ENCODE data around the gene KIF2A. TPM values are rescaled to one million over a fixed set of nuclear protein-coding genes. Genes with fewer than 3 reads are reported as not detected.

KIF2A gene
- total RNA-seq, 2 donors from 2014 or later, result 32.3 to 40.2 TPM

- no peak for DNase-seq (ENCODE audit: low spot score)
- intact Hi-C loops (cut with DNase I), result no loop called here
Measured at GRCh38 chr5:62322484-62322883, 16.5 kb downstream of the KIF2A start.

GRCh38 chr5:62326302-62326701 lies 20.3 kb downstream of the KIF2A start:
- intact Hi-C loops (cut with DNase I), result no loop called here
- DNase-seq (ENCODE audit: low spot score), result no peak

GRCh38 chr5:62326702-62327101 lies 20.7 kb downstream of the KIF2A start:
- intact Hi-C loops (cut with DNase I), result no loop called here
- no peak for DNase-seq (ENCODE audit: low spot score)

GRCh38 chr5:62327138-62328053 lies 21.4 kb downstream of the KIF2A start:
- intact Hi-C loops (cut with DNase I), result no loop called here
- no peak for DNase-seq (ENCODE audit: low spot score)

GRCh38 chr5:62328772-62329491 lies 22.9 kb downstream of the KIF2A start:
- no peak for DNase-seq (ENCODE audit: low spot score)
- intact Hi-C loops (cut with DNase I), result no loop called here

GRCh38 chr5:62330302-62330701 lies 24.3 kb downstream of the KIF2A start:
- no peak for DNase-seq (ENCODE audit: low spot score)
- intact Hi-C loops (cut with DNase I), result no loop called here

- intact Hi-C loops (cut with DNase I), result no loop called here
- no peak for DNase-seq (ENCODE audit: low spot score)
Measured at GRCh38 chr5:62331921-62332320, 25.9 kb downstream of the KIF2A start.

- intact Hi-C loops (cut with DNase I), result no loop called here
- DNase-seq (ENCODE audit: low spot score), result no peak
Measured at GRCh38 chr5:62333250-62333794, 27.3 kb downstream of the KIF2A start.

GRCh38 chr5:62334082-62334481 lies 28.1 kb downstream of the KIF2A start:
- intact Hi-C loops (cut with DNase I), result no loop called here
- DNase-seq (ENCODE audit: low spot score), result no peak

GRCh38 chr5:62340392-62340791 lies 34.4 kb downstream of the KIF2A start:
- DNase-seq (ENCODE audit: low spot score), result no peak
- intact Hi-C loops (cut with DNase I), result no loop called here

GRCh38 chr5:62340979-62341378 lies 35.0 kb downstream of the KIF2A start:
- intact Hi-C loops (cut with DNase I), result no loop called here
- DNase-seq (ENCODE audit: low spot score), result no peak

- DNase-seq (ENCODE audit: low spot score), result no peak
- intact Hi-C loops (cut with DNase I), result no loop called here
Measured at GRCh38 chr5:62341783-62342475, 35.9 kb downstream of the KIF2A start.

GRCh38 chr5:62342476-62342837 lies 36.5 kb downstream of the KIF2A start:
- DNase-seq (ENCODE audit: low spot score), result no peak
- intact Hi-C loops (cut with DNase I), result no loop called here

- intact Hi-C loops (cut with DNase I), result no loop called here
Measured at GRCh38 chr5:62343428-62343827, 37.4 kb downstream of the KIF2A start.

GRCh38 chr5:62346748-62347147 lies 40.7 kb downstream of the KIF2A start:
- no peak for DNase-seq (ENCODE audit: low spot score)
- intact Hi-C loops (cut with DNase I), result loop anchor here in 1 of 2 donors (5.0 kb wide), 1 partner anchor 124 kb away; no protein-coding TSS in a partner anchor

More at GRCh38 chr5:62343428-62343827, 37.4 kb downstream of the KIF2A start:
- no peak for DNase-seq (ENCODE audit: low spot score)

GRCh38 chr5:62347928-62348327 lies 41.9 kb downstream of the KIF2A start:
- intact Hi-C loops (cut with DNase I), result loop anchor here in 1 of 2 donors (5.0 kb wide), 1 partner anchor 126 kb away; no protein-coding TSS in a partner anchor
- DNase-seq (ENCODE audit: low spot score), result no peak

- no peak for DNase-seq (ENCODE audit: low spot score)
- intact Hi-C loops (cut with DNase I), result loop anchor here in 1 of 2 donors (5.0 kb wide), 1 partner anchor 127 kb away; no protein-coding TSS in a partner anchor
Measured at GRCh38 chr5:62348723-62349481, 42.9 kb downstream of the KIF2A start.

GRCh38 chr5:62354028-62354874 lies 48.2 kb downstream of the KIF2A start:
- no peak for DNase-seq (ENCODE audit: low spot score)
- intact Hi-C loops (cut with DNase I), result loop anchor here in 1 of 2 donors (10.0 kb wide), 1 partner anchor 129 kb away; no protein-coding TSS in a partner anchor

Measured in posterior vena cava (tissue), 2 donors.